Right atrium auricular region (tissue), 2 donors: ENCODE measurements around the gene PDXK. TPM values are rescaled to one million over a fixed set of nuclear protein-coding genes. Genes with fewer than 3 reads are reported as not detected.

Experiments used
- DNase-seq: peaks from one replicate; pipeline ENCODE4 v3.0.0-alpha.2; 2019; ENCODE audit warnings: low spot score
- H3K27ac ChIP-seq, 2 donors: fragments of 200-600 bp; sonication (generic); 1 replicate in 1 of 2; 2 replicates in 1 of 2; pipeline ENCODE4 v1.5.1; 2016 to 2019
- H3K27me3 ChIP-seq, 2 donors: fragments of 200-600 bp; sonication (generic); one replicate each; pipeline versions ENCODE4 v1.5.1 to v1.6.0; 2017 to 2019
- H3K36me3 ChIP-seq: fragments of 200-600 bp; sonication (generic); one replicate; pipeline ENCODE4 v1.5.1; 2016
- H3K4me1 ChIP-seq, 2 donors: fragments of 200-600 bp; sonication (generic); one replicate each; pipeline versions ENCODE4 v1.5.1 to v1.6.0; 2017 to 2019
- H3K4me3 ChIP-seq, 2 donors: fragments of 200-600 bp; sonication (generic); 1 replicate in 1 of 2; 2 replicates in 1 of 2; pipeline ENCODE4 v1.5.1; 2017 to 2019; ENCODE audit warnings: mild to moderate bottlenecking in 1 of 2, moderate library complexity in 1 of 2
- H3K9me3 ChIP-seq, 2 donors: fragments of 200-600 bp; sonication (generic); one replicate each; pipeline ENCODE4 v1.5.1; 2019
- CTCF ChIP-seq, 2 donors: fragments of 200-600 bp; sonication (generic); IDR thresholded peaks; one replicate each; pipeline ENCODE4 v1.5.1; 2019; ENCODE audit warnings: antibody characterized with exemption in 2 of 2
- total RNA-seq, 2 donors: library from RNA; depleted of rRNA; stranded (reverse); fragments of >200 nt; gene quantifications; one replicate each; pipeline ENCODE4 v1.1.0, GENCODE V29; 2016

PDXK gene
- total RNA-seq, 2 donors from 2014 or later: 29.1 to 45.7 TPM

GRCh38 chr21:43754948-43755781 is 36.2 kb downstream of the PDXK start:
- no peak overlapping the region for H3K27ac ChIP-seq
- no peaks in the 10 kb centered on the region for H3K27me3 ChIP-seq
- no peak for DNase-seq
- no peak for TF ChIP-seq CTCF (IDR thresholded peaks at IDR 0.05)
- H3K4me1 ChIP-seq: no peaks in the 10 kb centered on the region
- H3K36me3 ChIP-seq: peaks cover 73% of the 10 kb centered on the region
- no peak overlapping the region for H3K4me3 ChIP-seq
- H3K9me3 ChIP-seq: no peaks in the 10 kb centered on the region

GRCh38 chr21:43755820-43756594 is 37.1 kb downstream of the PDXK start:
- H3K36me3 ChIP-seq: peaks cover 71% of the 10 kb centered on the region
- H3K27ac ChIP-seq: no peak overlapping the region
- TF ChIP-seq CTCF (IDR thresholded peaks at IDR 0.05): no peak
- no peaks in the 10 kb centered on the region for H3K9me3 ChIP-seq
- H3K27me3 ChIP-seq: no peaks in the 10 kb centered on the region
- no peak overlapping the region for H3K4me3 ChIP-seq
- H3K4me1 ChIP-seq: no peaks in the 10 kb centered on the region
- no peak for DNase-seq

- TF ChIP-seq CTCF (IDR thresholded peaks at IDR 0.05): no peak
- Histone ChIP-seq H3K4me3 (no peak overlapping the region), H3K9me3 (no peaks in the 10 kb centered on the region), H3K27me3 (no peaks in the 10 kb centered on the region), H3K4me1 (no peaks in the 10 kb centered on the region), H3K27ac (peak overlapping the region; percentile 39 to 67), H3K36me3 (peaks cover 58% of the 10 kb centered on the region)
- DNase-seq: no peak
Observed at GRCh38 chr21:43757601-43758000, 38.7 kb downstream of the PDXK start.

GRCh38 chr21:43758111-43758641 is 39.2 kb downstream of the PDXK start:
- Histone ChIP-seq H3K4me1 (no peaks in the 10 kb centered on the region), H3K9me3 (no peaks in the 10 kb centered on the region), H3K36me3 (peaks cover 52% of the 10 kb centered on the region), H3K27me3 (no peaks in the 10 kb centered on the region), H3K4me3 (no peak overlapping the region), H3K27ac (peak overlapping the region; percentile 39 to 67)
- peak; percentile 82 for DNase-seq
- TF ChIP-seq CTCF (IDR thresholded peaks at IDR 0.05): no peak

GRCh38 chr21:43758811-43759210 is 39.9 kb downstream of the PDXK start:
- Histone ChIP-seq H3K4me3 (no peak overlapping the region), H3K4me1 (no peaks in the 10 kb centered on the region), H3K36me3 (peaks cover 45% of the 10 kb centered on the region), H3K27ac (no peak overlapping the region), H3K27me3 (no peaks in the 10 kb centered on the region), H3K9me3 (no peaks in the 10 kb centered on the region)
- DNase-seq: no peak
- no peak for TF ChIP-seq CTCF (IDR thresholded peaks at IDR 0.05)
